Hepatocyte (in vitro differentiated cells): ENCODE results near the gene TMCO4. TPM values are rescaled to one million over a fixed set of nuclear protein-coding genes. Genes with fewer than 3 reads are reported as not detected.

ENCODE experiments used
- DNase-seq: peaks from one replicate; pipeline ENCODE4 v3.0.0-alpha.2; 2016; ENCODE audit warnings: low spot score
- H2AFZ ChIP-seq: fragments of 200-600 bp; sonication (generic); 2 replicates; pipeline ENCODE4 v1.6.0; 2016; ENCODE audit warnings: antibody characterized with exemption, mild to moderate bottlenecking
- H3K27ac ChIP-seq: fragments of 200-600 bp; sonication (generic); 2 replicates; pipeline ENCODE4 v1.5.1; 2016; ENCODE audit warnings: mild to moderate bottlenecking
- H3K27me3 ChIP-seq: fragments of 200-600 bp; sonication (generic); 2 replicates; pipeline ENCODE4 v1.6.1; 2016
- H3K36me3 ChIP-seq: fragments of 200-600 bp; sonication (generic); replicated peaks from 2 replicates; pipeline ENCODE4 v1.5.1; 2016; ENCODE audit warnings: low read depth; ENCODE audit not compliant: insufficient read depth
- H3K4me1 ChIP-seq: fragments of 200-600 bp; sonication (generic); 2 replicates; pipeline ENCODE4 v1.5.1; 2016; ENCODE audit warnings: mild to moderate bottlenecking, moderate library complexity; ENCODE audit not compliant: insufficient read depth
- H3K4me2 ChIP-seq: fragments of 200-600 bp; sonication (generic); 2 replicates; pipeline ENCODE4 v1.6.0; 2016
- H3K4me3 ChIP-seq: fragments of 200-600 bp; sonication (generic); 2 replicates; pipeline ENCODE4 v1.5.1; 2016; ENCODE audit warnings: mild to moderate bottlenecking
- H3K79me2 ChIP-seq: fragments of 200-600 bp; sonication (generic); 2 replicates; pipeline ENCODE4 v1.6.0; 2017; ENCODE audit warnings: mild to moderate bottlenecking
- H3K9me2 ChIP-seq: fragments of 200-600 bp; sonication (generic); replicated peaks from 2 replicates; pipeline ENCODE4 v1.6.0; 2017; ENCODE audit warnings: mild to moderate bottlenecking; ENCODE audit not compliant: insufficient read depth
- H3K9me3 ChIP-seq: fragments of 200-600 bp; sonication (generic); 2 replicates; pipeline ENCODE4 v1.5.1; 2016; ENCODE audit warnings: low read depth, mild to moderate bottlenecking
- H4K20me1 ChIP-seq: fragments of 200-600 bp; sonication (generic); 2 replicates; pipeline ENCODE4 v1.6.0; 2016; ENCODE audit warnings: mild to moderate bottlenecking; ENCODE audit not compliant: insufficient read depth, poor library complexity, severe bottlenecking
- EZH2 ChIP-seq: fragments of 200-600 bp; sonication (generic); IDR thresholded peaks from 2 replicates; pipeline ENCODE4 v1.6.1; 2016; ENCODE audit warnings: antibody characterized with exemption, mild to moderate bottlenecking, borderline replicate concordance
- EZH2phosphoT487 ChIP-seq: fragments of 200-600 bp; sonication (generic); IDR thresholded peaks from one replicate; pipeline ENCODE4 v1.6.1; 2018; ENCODE audit warnings: antibody characterized with exemption, mild to moderate bottlenecking, low read depth, moderate library complexity; ENCODE audit not compliant: unreplicated experiment, severe bottlenecking
- WGBS: methylation state at CpG from one replicate; pipeline ENCODE4 v1.1.6; 2016; ENCODE audit warnings: low lambda C conversion rate; ENCODE audit errors: missing lambda C conversion rate; 5-methylcytosine and 5-hydroxymethylcytosine counted together
- polyA plus RNA-seq: library from polyadenylated mRNA; unstranded; fragments of >200 nt; fragmentation: Nextera tagmentation; extraction: Ambion mirVana; gene quantifications from 2 replicates; pipeline ENCODE4 v1.2.1, GENCODE V29; 2016
- total RNA-seq: library from RNA; depleted of rRNA; stranded (reverse); fragments of >200 nt; gene quantifications from 2 replicates; pipeline ENCODE4 v1.2.3, GENCODE V29; 2014
- TF ChIP-seq, protein P1 (sequence below): fragments of 200-600 bp; sonication (generic); IDR thresholded peaks from 2 replicates; pipeline ENCODE4 v1.5.1; 2016; ENCODE audit warnings: antibody characterized with exemption, mild to moderate bottlenecking; ENCODE audit not compliant: poor library complexity

TMCO4 gene
- total and polyA plus RNA-seq, 2 experiments from 2014 or later: 8.7 to 13.0 TPM

DNA sequence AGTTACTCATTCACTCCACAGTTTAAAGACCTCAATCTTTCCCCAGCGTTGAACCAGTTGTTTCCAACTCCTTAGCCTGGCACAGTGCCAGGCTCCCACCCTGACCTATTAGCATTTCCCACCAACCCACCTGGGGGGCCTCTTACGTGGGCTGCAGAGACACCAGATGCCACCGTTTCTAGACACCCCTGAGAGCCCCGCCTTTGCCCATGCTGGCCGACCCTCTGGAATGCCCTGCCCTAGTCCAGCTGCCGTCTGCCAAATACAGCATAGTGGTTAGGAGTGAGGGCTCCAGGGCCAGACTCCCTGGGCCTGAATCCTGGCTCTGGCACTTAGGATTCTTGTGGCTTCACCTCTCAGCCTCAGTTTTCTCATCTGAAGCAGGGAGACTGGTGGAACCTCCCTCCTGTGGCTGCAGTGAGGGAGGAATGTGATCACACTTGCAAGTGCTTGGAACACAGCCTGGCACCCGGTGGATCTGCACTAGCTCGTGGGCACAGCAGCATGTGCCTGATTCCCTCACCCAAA, 65.2 kb downstream of the TMCO4 start:
- no peak for DNase-seq
- TF ChIP-seq EZH2 (no peak), EZH2phosphoT487 (no peak)
- TF ChIP-seq, protein P1, sequence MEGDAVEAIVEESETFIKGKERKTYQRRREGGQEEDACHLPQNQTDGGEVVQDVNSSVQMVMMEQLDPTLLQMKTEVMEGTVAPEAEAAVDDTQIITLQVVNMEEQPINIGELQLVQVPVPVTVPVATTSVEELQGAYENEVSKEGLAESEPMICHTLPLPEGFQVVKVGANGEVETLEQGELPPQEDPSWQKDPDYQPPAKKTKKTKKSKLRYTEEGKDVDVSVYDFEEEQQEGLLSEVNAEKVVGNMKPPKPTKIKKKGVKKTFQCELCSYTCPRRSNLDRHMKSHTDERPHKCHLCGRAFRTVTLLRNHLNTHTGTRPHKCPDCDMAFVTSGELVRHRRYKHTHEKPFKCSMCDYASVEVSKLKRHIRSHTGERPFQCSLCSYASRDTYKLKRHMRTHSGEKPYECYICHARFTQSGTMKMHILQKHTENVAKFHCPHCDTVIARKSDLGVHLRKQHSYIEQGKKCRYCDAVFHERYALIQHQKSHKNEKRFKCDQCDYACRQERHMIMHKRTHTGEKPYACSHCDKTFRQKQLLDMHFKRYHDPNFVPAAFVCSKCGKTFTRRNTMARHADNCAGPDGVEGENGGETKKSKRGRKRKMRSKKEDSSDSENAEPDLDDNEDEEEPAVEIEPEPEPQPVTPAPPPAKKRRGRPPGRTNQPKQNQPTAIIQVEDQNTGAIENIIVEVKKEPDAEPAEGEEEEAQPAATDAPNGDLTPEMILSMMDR: no peak
- Histone ChIP-seq H3K27ac (no peak overlapping the region), H3K9me2 (no peaks in the 10 kb centered on the region), H3K9me3 (no peaks in the 10 kb centered on the region), H3K4me1 (peaks cover 5% of the 10 kb centered on the region), H3K79me2 (no peaks in the 10 kb centered on the region), H2AFZ (no peak overlapping the region), H3K27me3 (no peaks in the 10 kb centered on the region), H3K36me3 (no peaks in the 10 kb centered on the region), H3K4me2 (no peak overlapping the region), H3K4me3 (no peak overlapping the region), H4K20me1 (no peaks in the 10 kb centered on the region)
- WGBS: 80% methylated on average over 8 of the region's 8 CpGs

DNA sequence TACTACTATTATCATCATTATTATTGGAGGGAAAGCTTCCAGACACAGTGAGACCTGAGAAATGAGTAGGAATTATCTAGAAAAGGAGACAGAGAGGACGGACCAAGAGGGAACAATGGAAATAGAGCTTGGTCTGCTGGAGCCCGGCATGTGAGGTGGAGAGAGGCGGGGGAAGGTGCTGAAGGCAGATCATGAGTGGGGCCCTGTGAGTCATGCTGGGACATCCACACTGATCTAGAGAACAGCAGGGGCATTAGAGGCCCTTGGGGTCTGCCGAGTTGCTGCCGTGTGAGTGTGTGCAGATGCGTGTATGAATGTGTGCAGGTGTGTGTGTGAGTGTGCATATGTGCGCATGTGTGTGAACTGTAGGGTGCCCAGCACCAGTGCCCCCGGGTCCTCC, 65.7 kb downstream of the TMCO4 start:
- no peaks in the 10 kb centered on the region for H3K27me3 ChIP-seq

DNA sequence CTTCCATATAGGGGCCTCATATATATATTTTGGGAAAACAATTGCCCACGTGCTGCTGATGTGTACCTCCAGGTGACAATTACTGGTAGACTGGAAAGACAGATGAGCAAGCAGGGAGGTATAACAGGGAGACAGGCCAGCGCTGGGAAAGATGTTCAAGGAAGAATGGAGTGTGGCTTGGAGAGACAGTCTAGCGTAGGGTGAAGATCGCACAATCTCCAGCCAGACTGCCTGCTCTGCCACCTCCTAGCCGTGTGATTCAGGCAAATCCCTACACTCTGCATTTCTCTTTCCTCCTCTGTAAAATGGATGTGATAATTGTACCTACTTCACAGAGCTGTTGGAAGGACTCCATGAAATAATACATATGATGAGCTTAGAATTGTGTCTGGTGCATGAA, 66.1 kb downstream of the TMCO4 start:
- Histone ChIP-seq H3K27me3 (no peaks in the 10 kb centered on the region), H3K79me2 (no peaks in the 10 kb centered on the region), H3K36me3 (no peaks in the 10 kb centered on the region), H3K4me2 (no peak overlapping the region), H3K4me3 (no peak overlapping the region), H3K9me3 (no peaks in the 10 kb centered on the region), H3K9me2 (no peaks in the 10 kb centered on the region), H3K27ac (no peak overlapping the region), H2AFZ (no peak overlapping the region), H4K20me1 (no peaks in the 10 kb centered on the region), H3K4me1 (peaks cover 5% of the 10 kb centered on the region)
- no peak for DNase-seq
- WGBS: 99% methylated on average over 5 of the region's 5 CpGs
- TF ChIP-seq EZH2 (no peak), EZH2phosphoT487 (no peak)
- TF ChIP-seq, protein P1: no peak

More for the DNA sequence above, 65.7 kb downstream of the TMCO4 start:
- Histone ChIP-seq H3K4me1 (peaks cover 5% of the 10 kb centered on the region), H3K9me2 (no peaks in the 10 kb centered on the region), H2AFZ (no peak overlapping the region), H3K27ac (no peak overlapping the region), H4K20me1 (no peaks in the 10 kb centered on the region), H3K4me3 (no peak overlapping the region), H3K4me2 (no peak overlapping the region), H3K79me2 (no peaks in the 10 kb centered on the region), H3K36me3 (no peaks in the 10 kb centered on the region), H3K9me3 (no peaks in the 10 kb centered on the region)
- no peak for DNase-seq
- 84% methylated on average over 8 of the region's 8 CpGs for WGBS
- TF ChIP-seq EZH2 (no peak), EZH2phosphoT487 (no peak)
- TF ChIP-seq, protein P1: no peak
